Mononuclear cell (primary cell): ENCODE results near the gene SAPCD2. TPM values are rescaled to one million over a fixed set of nuclear protein-coding genes. Genes with fewer than 3 reads are reported as not detected.
"Not testable (repeated sequence)": the region's sequence is repeated elsewhere in the genome, so short reads cannot be mapped to it uniquely, and the experiment has no call there.

Experiments used
- H3K27me3 ChIP-seq: 2 replicates; pipeline ENCODE4 v1.6.0; 2011; ENCODE audit warnings: low read length, control low read depth; ENCODE audit not compliant: insufficient read depth
- H3K4me1 ChIP-seq: 2 replicates; pipeline ENCODE4 v1.5.1; 2011; ENCODE audit warnings: mild to moderate bottlenecking, low read length, control low read depth; ENCODE audit not compliant: insufficient read depth
- H3K4me3 ChIP-seq: 2 replicates; pipeline ENCODE4 v1.5.1; 2011; ENCODE audit warnings: mild to moderate bottlenecking, low read length, moderate library complexity
- H3K9me3 ChIP-seq: 2 replicates; pipeline ENCODE4 v1.5.1; 2011; ENCODE audit warnings: low read depth, mild to moderate bottlenecking, control low read depth, low read length
- total RNA-seq: library from RNA; depleted of rRNA; stranded (reverse); fragments of >200 nt; gene quantifications from one replicate; pipeline ENCODE4 v1.2.3, GENCODE V29; 2012

The SAPCD2 gene
- total RNA-seq, 1 donor, result 3.3 TPM

- Histone ChIP-seq H3K9me3 (no peaks in the 10 kb centered on the region), H3K4me1 (peaks cover 38% of the 10 kb centered on the region), H3K4me3 (no peak overlapping the region), H3K27me3 (no peaks in the 10 kb centered on the region)
Measured at GRCh38 chr9:137066096-137066861, 4.1 kb downstream of the SAPCD2 start.

GRCh38 chr9:137065336-137065967 lies 4.9 kb downstream of the SAPCD2 start:
- H3K4me3 ChIP-seq, result no peak overlapping the region
- no peaks in the 10 kb centered on the region for H3K9me3 ChIP-seq
- H3K4me1 ChIP-seq, result peaks cover 30% of the 10 kb centered on the region
- H3K27me3 ChIP-seq, result no peaks in the 10 kb centered on the region

GRCh38 chr9:137064880-137065164 lies 5.5 kb downstream of the SAPCD2 start:
- Histone ChIP-seq H3K9me3 (no peaks in the 10 kb centered on the region), H3K4me3 (no peak overlapping the region), H3K4me1 (peaks cover 26% of the 10 kb centered on the region), H3K27me3 (no peaks in the 10 kb centered on the region)

GRCh38 chr9:137064027-137064879 lies 6.1 kb downstream of the SAPCD2 start:
- H3K4me1 ChIP-seq, result peaks cover 21% of the 10 kb centered on the region
- H3K9me3 ChIP-seq, result no peaks in the 10 kb centered on the region
- H3K4me3 ChIP-seq, result no peak overlapping the region
- H3K27me3 ChIP-seq, result no peaks in the 10 kb centered on the region

- H3K4me3 ChIP-seq, result no peak overlapping the region
- no peaks in the 10 kb centered on the region for H3K9me3 ChIP-seq
- peaks cover 16% of the 10 kb centered on the region for H3K4me1 ChIP-seq
- H3K27me3 ChIP-seq, result no peaks in the 10 kb centered on the region
Measured at GRCh38 chr9:137063311-137064026, 6.9 kb downstream of the SAPCD2 start.

- H3K27me3 ChIP-seq, H3K9me3 ChIP-seq, H3K4me3 ChIP-seq: not testable (repeated sequence)
- H3K4me1 ChIP-seq, result peaks cover 10% of the 10 kb centered on the region
Measured at GRCh38 chr9:137062798-137063197, 7.6 kb downstream of the SAPCD2 start.

- peaks cover 6% of the 10 kb centered on the region for H3K4me1 ChIP-seq
- H3K27me3 ChIP-seq, result no peaks in the 10 kb centered on the region
- H3K9me3 ChIP-seq, result no peaks in the 10 kb centered on the region
- no peak overlapping the region for H3K4me3 ChIP-seq
Measured at GRCh38 chr9:137062384-137062783, 8.0 kb downstream of the SAPCD2 start.

GRCh38 chr9:137058521-137059234 lies 11.7 kb downstream of the SAPCD2 start:
- no peak overlapping the region for H3K4me3 ChIP-seq
- no peaks in the 10 kb centered on the region for H3K27me3 ChIP-seq
- peaks cover 5% of the 10 kb centered on the region for H3K4me1 ChIP-seq
- H3K9me3 ChIP-seq, result no peaks in the 10 kb centered on the region

- H3K4me1 ChIP-seq, result peaks cover 16% of the 10 kb centered on the region
- H3K27me3 ChIP-seq, result peaks cover 8% of the 10 kb centered on the region
- no peaks in the 10 kb centered on the region for H3K9me3 ChIP-seq
- H3K4me3 ChIP-seq, result no peak overlapping the region
Measured at GRCh38 chr9:137057545-137057944, 12.8 kb downstream of the SAPCD2 start.

- Histone ChIP-seq H3K4me3 (no peak overlapping the region), H3K27me3 (peaks cover 13% of the 10 kb centered on the region), H3K9me3 (no peaks in the 10 kb centered on the region), H3K4me1 (peaks cover 16% of the 10 kb centered on the region)
Measured at GRCh38 chr9:137056739-137057415, 13.5 kb downstream of the SAPCD2 start.

- H3K4me1 ChIP-seq, result peaks cover 16% of the 10 kb centered on the region
- no peaks in the 10 kb centered on the region for H3K9me3 ChIP-seq
- peaks cover 17% of the 10 kb centered on the region for H3K27me3 ChIP-seq
- H3K4me3 ChIP-seq, result no peak overlapping the region
Measured at GRCh38 chr9:137055385-137056364, 14.7 kb downstream of the SAPCD2 start.

GRCh38 chr9:137054932-137055384 lies 15.4 kb downstream of the SAPCD2 start:
- Histone ChIP-seq H3K9me3 (no peaks in the 10 kb centered on the region), H3K4me3 (no peak overlapping the region), H3K27me3 (peaks cover 21% of the 10 kb centered on the region), H3K4me1 (peaks cover 16% of the 10 kb centered on the region)
